ENCODE results near the gene ASPRV1. TPM values are rescaled to one million over a fixed set of nuclear protein-coding genes. Genes with fewer than 3 reads are reported as not detected.
A peak's percentile ranks its signal among the peaks of the same experiment; 100 is the strongest.

The ASPRV1 gene
- polyA plus RNA-seq, 3 donors = 0.25 to 0.52 (median 0.27) TPM

GRCh38 chr2:69940691-69941090 lies 20.7 kb downstream of the ASPRV1 start:
- DNase-seq = no peak
- intact Hi-C loops (cut with micrococcal nuclease) = no loop called here
- peaks cover 50% of the 10 kb centered on the region for H3K4me1 Mint-ChIP-seq
- 100% methylated on average over 1 of the region's 8 CpGs for WGBS (ENCODE audit: insufficient coverage)
- Histone ChIP-seq H3K36me3 (replicated peaks in 1 of 2; ENCODE audit: control insufficient read depth in 1 of 2, insufficient read depth in 2 of 2, low read length in 2 of 2) (peaks cover 75 to 78% of the 10 kb centered on the region in 2 donors), H3K9me3 (replicated peaks in 1 of 2; ENCODE audit: control insufficient read depth in 1 of 2, insufficient read depth in 1 of 2, low read length in 2 of 2) (no peaks in the 10 kb centered on the region), H3K4me1 (ENCODE audit: control insufficient read depth in 1 of 2, insufficient read depth in 2 of 2, low read length in 2 of 2) (peaks cover 35 to 44% of the 10 kb centered on the region in 2 donors), H3K27ac (ENCODE audit: low read depth in 1 of 2, low read length in 2 of 2) (no peak overlapping the region), H4K20me1 (ENCODE audit: insufficient read depth, low read length) (peaks cover 49% of the 10 kb centered on the region), H2AFZ (ENCODE audit: insufficient read depth, low read depth, low read length, poor library complexity, severe bottlenecking) (no peak overlapping the region), H3K9ac (ENCODE audit: insufficient read depth, low read length, poor library complexity, severe bottlenecking) (no peak overlapping the region), H3K4me3 (replicated peaks in 1 of 3; ENCODE audit: low read depth in 2 of 3, low read length in 3 of 3) (no peak overlapping the region), H3K79me2 (ENCODE audit: insufficient read depth, low read length) (peaks cover 48% of the 10 kb centered on the region), H3K27me3 (ENCODE audit: control insufficient read depth in 2 of 2, insufficient read depth in 2 of 2, low read length in 2 of 2) (no peaks in the 10 kb centered on the region), H3K4me2 (replicated peaks; ENCODE audit: extremely low read depth, low read length, poor library complexity, severe bottlenecking) (no peak overlapping the region)
- H3K27me3 Mint-ChIP-seq (ENCODE audit: low read depth in 3 of 3) = no peaks in the 10 kb centered on the region
- H3K36me3 Mint-ChIP-seq = peaks cover 86 to 88% of the 10 kb centered on the region in 2 donors
- no peak overlapping the region for H3K4me3 Mint-ChIP-seq
- H3K9me3 Mint-ChIP-seq = peaks cover 0 to 2% (median 0%) of the 10 kb centered on the region in 7 donors
- H3K27ac Mint-ChIP-seq = peak overlapping the region in 2 of 7 donors; percentile 46 to 63
- no peak for TF ChIP-seq CTCF (IDR thresholded peaks at IDR 0.05)

- Histone ChIP-seq H3K36me3 (replicated peaks in 1 of 2; ENCODE audit: control insufficient read depth in 1 of 2, insufficient read depth in 2 of 2, low read length in 2 of 2) (peaks cover 84 to 88% of the 10 kb centered on the region in 2 donors), H2AFZ (ENCODE audit: insufficient read depth, low read depth, low read length, poor library complexity, severe bottlenecking) (no peak overlapping the region)
These were observed 21.7 kb downstream of the ASPRV1 start for GRCh38 chr2:69939722-69940121.

More at GRCh38 chr2:69939722-69940121, 21.7 kb downstream of the ASPRV1 start:
- peaks cover 48% of the 10 kb centered on the region for H3K4me1 Mint-ChIP-seq
- Histone ChIP-seq H3K9ac (ENCODE audit: insufficient read depth, low read length, poor library complexity, severe bottlenecking) (no peak overlapping the region), H3K4me3 (replicated peaks in 1 of 3; ENCODE audit: low read depth in 2 of 3, low read length in 3 of 3) (no peak overlapping the region), H3K9me3 (replicated peaks in 1 of 2; ENCODE audit: control insufficient read depth in 1 of 2, insufficient read depth in 1 of 2, low read length in 2 of 2) (no peaks in the 10 kb centered on the region), H4K20me1 (ENCODE audit: insufficient read depth, low read length) (peaks cover 49% of the 10 kb centered on the region), H3K4me1 (ENCODE audit: control insufficient read depth in 1 of 2, insufficient read depth in 2 of 2, low read length in 2 of 2) (peaks cover 33 to 44% of the 10 kb centered on the region in 2 donors), H3K79me2 (ENCODE audit: insufficient read depth, low read length) (peaks cover 58% of the 10 kb centered on the region), H3K27me3 (ENCODE audit: control insufficient read depth in 2 of 2, insufficient read depth in 2 of 2, low read length in 2 of 2) (no peaks in the 10 kb centered on the region), H3K4me2 (replicated peaks; ENCODE audit: extremely low read depth, low read length, poor library complexity, severe bottlenecking) (no peak overlapping the region), H3K27ac (ENCODE audit: low read depth in 1 of 2, low read length in 2 of 2) (no peak overlapping the region)
- peaks cover 0 to 2% (median 0%) of the 10 kb centered on the region in 7 donors for H3K9me3 Mint-ChIP-seq
- H3K27me3 Mint-ChIP-seq (ENCODE audit: low read depth in 3 of 3) = no peaks in the 10 kb centered on the region
- peaks cover 91 to 95% of the 10 kb centered on the region in 2 donors for H3K36me3 Mint-ChIP-seq
- H3K4me3 Mint-ChIP-seq = no peak overlapping the region
- no peak for DNase-seq
- peak overlapping the region in 1 of 7 donors; percentile 18 for H3K27ac Mint-ChIP-seq
- intact Hi-C loops (cut with micrococcal nuclease) = loop anchor here in 1 of 2 donors (5.0 kb wide), 1 partner anchor 48 kb away; no protein-coding TSS in a partner anchor
- TF ChIP-seq CTCF (IDR thresholded peaks at IDR 0.05) = no peak
- 98% methylated on average over 9 of the region's 14 CpGs for WGBS (ENCODE audit: insufficient coverage)

Measured in CD14-positive monocyte (primary cell).